NCI-H2029 (cell line): ENCODE results near the gene POLN.
"Not testable (repeated sequence)": the region's sequence is repeated elsewhere in the genome, so short reads cannot be mapped to it uniquely, and the experiment has no call there.

ENCODE experiments used
- DNase-seq: peaks from one replicate; lab custom pipeline; 2025; lab: John Stamatoyannopoulos, UW

Gene POLN

GRCh38 chr4:2275044-2275397 is 33.1 kb upstream of the POLN start:
- not testable (repeated sequence) for DNase-seq

DNA sequence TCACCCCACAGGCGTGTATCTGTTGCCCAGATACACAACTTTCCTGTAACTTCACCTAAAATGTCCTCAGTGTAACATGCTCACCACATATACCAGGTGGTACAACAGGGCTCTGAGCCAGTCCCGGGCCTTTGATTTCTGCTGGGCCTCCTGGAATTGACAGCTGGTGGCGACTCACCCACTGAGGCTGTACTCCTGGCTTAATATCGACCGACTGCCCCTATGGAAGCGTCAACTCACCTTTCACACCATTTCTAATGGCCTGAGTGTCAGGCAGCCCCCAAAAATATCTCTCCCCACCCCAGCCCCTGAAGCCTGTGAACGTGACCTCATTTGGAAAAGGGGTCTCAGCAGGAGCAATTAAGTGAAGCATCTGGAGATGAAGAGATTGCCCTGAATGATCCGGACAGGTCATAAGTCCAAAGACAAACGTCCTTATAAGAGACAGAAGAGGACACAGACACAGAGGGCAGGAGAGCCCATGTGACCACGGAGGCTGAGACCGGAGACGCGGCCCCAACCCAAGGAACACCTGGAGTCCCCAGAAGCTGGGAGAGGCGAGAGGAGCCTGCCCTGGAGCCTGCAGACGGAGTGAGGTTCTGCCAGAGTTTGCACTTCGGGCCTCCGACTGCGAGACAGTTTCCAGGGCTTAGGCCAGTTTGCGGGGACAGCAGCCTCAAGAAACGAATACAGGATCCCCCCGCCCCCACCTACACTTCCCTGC is 32.6 kb upstream of the POLN start:
- DNase-seq, result no peak

- DNase-seq, result no peak
Measured at GRCh38 chr4:2273657-2274319, 31.9 kb upstream of the POLN start.

DNA sequence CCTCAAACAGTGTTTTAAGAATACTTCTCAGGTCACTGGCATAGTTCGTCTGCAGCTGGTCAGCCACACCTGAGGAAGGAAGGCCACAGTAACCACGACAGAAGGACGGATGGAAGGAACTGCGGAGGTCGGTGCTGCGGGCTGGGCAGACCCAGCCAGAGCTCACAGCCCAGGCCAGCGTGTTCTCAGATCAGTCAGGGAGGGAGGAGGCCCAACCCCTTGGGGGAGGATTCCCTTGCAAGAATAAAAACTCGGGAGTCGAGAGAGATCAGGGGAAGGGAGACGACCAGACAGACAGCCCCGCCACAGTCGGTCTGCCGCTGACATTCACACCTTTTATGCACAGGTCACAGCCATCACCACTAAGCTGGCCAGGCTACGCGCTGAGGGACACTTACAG is 31.3 kb upstream of the POLN start:
- no peak for DNase-seq

DNA sequence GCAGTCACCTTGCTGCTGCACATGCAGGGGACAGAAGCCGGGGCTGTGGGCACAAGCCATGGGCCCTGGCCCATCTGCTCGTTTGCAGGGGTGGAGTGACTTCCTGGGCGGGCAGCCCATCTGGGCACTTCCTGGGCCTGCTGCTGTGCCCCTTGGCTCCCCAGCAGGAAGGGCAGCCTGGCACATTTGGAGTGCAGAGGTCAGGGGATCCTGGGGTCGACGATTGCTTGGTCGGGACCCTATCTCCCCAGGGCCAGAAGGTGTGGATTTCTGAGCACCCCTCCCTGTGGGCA is 30.9 kb upstream of the POLN start:
- no peak for DNase-seq

- no peak for DNase-seq
Measured at GRCh38 chr4:2272026-2272827, 30.3 kb upstream of the POLN start.

- DNase-seq, result no peak
Measured at GRCh38 chr4:2271279-2272025, 29.5 kb upstream of the POLN start.

DNA sequence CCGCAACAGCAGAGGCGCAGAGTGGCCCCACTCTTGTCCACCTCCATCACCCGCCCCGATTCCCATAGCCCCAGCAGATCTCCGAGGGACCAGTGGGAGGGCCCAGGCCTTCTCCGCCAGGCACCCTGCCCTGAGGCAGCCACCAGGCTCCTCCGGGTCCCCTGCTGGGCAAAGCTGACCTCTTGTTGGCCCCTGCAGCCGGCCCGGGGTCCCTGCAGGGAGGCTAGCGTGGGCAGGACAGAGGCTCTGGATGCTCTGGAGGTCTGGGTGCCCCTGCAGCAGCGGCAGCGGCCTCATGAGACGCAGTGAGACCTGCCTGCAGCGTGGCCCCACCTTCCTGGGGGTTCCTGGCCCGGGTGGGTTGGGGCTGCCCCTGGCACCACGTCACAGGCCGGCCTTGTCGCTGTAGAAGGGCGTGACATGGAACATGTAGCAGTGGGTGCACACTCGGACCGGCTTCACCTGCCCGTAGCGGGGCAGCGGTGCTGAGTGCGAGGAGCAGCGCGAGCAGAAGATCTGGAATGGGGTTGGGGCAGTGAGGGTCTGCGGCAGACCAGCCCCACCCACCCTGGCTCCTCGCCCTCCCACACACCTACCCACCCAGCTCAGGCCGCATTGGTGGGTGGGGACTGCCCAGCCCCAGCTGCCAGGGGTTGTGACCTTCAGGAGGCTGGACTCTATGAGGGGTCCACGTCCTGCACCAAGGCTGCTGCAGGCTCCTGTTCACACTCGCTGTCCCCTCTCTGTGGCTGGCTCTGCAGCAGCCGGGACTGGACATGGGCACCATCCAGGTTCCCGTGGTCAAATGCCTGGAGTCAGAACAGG is 28.6 kb upstream of the POLN start:
- no peak for DNase-seq

- no peak for DNase-seq
Measured at GRCh38 chr4:2269618-2270163, 27.8 kb upstream of the POLN start.

GRCh38 chr4:2269206-2269531 is 27.2 kb upstream of the POLN start:
- DNase-seq, result no peak

GRCh38 chr4:2268357-2269205 is 26.7 kb upstream of the POLN start:
- no peak for DNase-seq

DNA sequence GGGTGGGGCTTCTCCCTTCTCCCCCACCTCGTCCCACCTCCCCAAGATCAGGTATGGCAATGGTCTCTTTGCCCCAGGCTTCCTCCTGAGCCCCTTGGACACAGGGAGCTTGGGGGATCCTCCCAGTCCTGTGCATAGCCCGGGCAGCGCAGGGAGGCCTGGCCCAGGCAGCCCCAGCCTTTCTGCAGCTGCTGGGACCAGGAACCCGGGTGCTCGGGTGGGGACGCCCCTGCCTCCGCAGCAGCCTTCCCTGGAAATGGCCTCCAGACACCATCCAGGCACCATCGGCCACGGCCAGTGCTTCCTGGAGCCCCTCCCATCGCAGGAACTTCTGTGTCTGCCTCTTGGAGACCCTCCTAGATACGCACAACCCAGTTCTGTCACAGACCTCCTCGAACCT is 25.9 kb upstream of the POLN start:
- DNase-seq, result no peak

DNA sequence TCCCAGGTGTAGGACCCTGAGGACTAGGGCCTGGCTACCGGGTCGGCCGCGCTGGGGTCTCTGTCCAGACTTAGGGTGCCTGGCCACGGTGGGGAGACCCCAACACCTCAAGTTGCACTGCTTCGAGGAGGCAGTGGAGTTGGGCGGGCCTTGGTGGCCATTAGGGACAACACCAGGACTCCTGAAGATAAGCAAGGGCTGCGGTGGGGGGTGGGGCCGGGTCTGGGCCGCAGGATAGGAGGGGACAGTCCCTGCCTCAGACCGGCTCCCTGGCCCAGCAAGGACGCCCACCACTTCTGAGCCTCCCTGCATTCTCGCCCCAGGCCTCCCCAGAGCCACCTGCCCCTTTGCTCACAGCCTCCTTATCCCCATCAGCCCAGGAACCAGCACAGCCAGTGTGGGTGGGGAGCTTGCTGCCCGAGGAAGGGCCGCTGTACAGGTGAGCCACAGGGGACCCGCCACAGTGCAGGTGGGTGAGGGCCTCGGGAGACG is 25.4 kb upstream of the POLN start:
- no peak for DNase-seq

DNA sequence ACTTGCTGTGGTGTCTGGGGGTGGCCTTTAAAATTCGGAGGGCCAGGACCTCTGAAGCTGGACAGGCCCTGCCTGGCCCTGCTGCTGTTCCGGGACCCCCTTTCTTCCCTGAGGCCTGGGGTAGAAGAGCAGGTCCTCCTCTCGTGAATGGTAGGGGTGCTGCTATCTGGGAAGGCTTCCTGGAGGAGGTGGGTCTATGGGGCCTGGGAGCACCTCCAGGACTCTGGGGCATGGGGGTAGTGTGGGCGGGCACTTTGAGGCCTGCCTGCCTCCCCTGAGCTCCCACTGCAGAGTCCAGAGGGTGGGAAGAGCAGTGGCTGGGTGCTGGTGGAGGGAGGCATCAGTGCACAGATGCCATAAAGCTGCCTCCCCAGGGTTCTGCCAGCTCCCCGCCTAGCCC is 24.9 kb upstream of the POLN start:
- no peak for DNase-seq

DNA sequence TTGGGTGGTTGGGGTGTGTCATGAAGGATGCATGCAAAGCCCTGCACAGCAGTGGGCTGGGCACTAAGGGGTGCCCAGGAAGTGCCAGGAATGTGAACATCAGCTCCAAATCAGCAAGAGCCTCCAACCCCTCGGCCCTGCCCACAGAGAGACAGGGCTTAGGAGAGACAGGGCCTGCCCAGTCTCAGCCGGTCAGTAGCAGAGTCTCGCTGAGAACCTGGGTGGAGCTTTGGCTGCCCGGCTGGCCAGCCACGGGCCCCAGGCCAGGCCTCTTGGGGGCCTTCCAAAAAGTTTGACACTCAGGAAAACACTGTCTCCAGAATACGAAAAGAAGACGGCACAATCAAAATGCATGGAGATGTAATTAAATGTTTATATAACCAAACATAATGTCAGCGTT is 24.3 kb upstream of the POLN start:
- no peak for DNase-seq

DNA sequence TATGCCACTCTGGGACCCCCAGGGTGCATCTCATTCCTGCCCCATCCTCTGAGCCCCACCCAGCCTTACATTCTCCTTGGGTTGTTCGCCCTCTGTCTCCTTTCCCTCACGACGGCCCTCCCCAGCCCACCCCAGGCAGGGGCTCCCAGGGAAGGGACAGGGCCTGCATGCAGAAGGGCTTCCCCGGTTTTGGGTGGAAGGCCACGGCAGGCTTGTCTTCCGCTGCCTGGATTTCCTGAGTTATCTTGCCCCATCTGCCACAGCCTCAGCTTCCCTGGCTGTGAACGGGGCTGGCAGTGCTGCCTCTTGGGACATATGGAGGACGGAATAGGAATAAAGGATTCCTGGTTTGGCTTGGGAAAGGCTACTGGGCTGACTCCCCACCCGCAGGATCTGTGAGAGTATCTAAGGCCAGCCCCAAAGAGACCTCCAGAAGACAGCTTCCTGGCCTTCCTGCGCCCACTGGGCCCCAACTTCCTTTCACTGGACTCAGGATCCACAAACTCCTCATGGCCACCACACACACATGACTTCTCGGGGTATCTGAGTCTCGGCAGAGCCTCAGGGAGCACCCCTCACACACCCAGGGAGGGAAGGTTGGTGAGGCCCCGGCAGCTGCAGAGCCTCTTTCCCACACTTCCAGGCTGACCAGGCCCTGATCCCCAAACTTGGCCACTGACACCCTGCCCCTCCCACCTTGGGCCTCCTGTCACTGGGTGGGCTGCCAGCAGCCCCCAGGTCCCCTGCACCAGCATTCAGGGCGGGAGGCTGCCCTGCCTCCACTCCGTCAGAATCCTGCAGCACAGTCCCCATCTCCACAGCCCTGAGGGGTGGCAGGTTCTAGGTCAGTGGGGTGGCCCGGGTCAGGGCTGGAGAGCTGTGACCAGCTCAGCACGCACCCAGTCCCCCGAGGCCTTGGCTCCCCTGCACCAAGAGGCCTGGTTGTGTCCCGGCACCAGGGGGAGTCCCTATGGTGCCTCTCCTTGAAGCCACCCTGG is 23.5 kb upstream of the POLN start:
- no peak for DNase-seq

- no peak for DNase-seq
Measured at GRCh38 chr4:2264481-2265041, 22.6 kb upstream of the POLN start.

- peak; percentile 30 for DNase-seq
Measured at GRCh38 chr4:2263926-2264321, 22.0 kb upstream of the POLN start.

DNA sequence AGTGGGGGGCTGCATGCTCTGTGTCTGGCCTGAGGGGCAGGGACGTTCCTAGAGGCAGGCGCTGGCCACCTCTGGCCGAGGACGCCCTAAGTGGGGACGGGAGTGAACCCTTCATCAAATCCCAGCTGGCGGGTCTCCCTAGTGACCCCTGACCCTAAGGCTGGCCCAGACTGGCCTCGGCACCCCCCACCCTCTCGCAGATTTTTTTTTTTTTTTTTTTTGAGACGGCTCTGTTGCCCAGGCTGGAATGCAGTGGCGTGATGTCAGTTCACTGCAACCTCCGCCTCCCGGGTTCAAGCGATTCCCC is 21.0 kb upstream of the POLN start:
- DNase-seq, result no peak
